Left ventricle myocardium inferior (tissue), 1 donor: ENCODE measurements around the gene CYP2W1. TPM values are rescaled to one million over a fixed set of nuclear protein-coding genes. Genes with fewer than 3 reads are reported as not detected.

Experiments
- DNase-seq: peaks from one replicate; pipeline ENCODE4 v3.0.0-alpha.2; 2020
- H3K27ac ChIP-seq: fragments of 200-600 bp; replicated peaks from 2 replicates; pipeline ENCODE4 v1.8.0; 2021
- H3K27me3 ChIP-seq: fragments of 200-600 bp; 2 replicates; pipeline ENCODE4 v1.8.0; 2021; ENCODE audit warnings: low read depth
- H3K36me3 ChIP-seq: fragments of 200-600 bp; 2 replicates; pipeline ENCODE4 v1.8.0; 2021
- H3K4me1 ChIP-seq: fragments of 200-600 bp; 2 replicates; pipeline ENCODE4 v1.8.0; 2021
- H3K4me3 ChIP-seq: fragments of 200-600 bp; 2 replicates; pipeline ENCODE4 v1.8.0; 2021; ENCODE audit warnings: mild to moderate bottlenecking, moderate library complexity
- H3K9me3 ChIP-seq: fragments of 200-600 bp; replicated peaks from 2 replicates; pipeline ENCODE4 v1.8.0; 2021
- CTCF ChIP-seq: fragments of 200-600 bp; IDR thresholded peaks from 2 replicates; pipeline ENCODE4 v1.8.0; 2021; ENCODE audit warnings: antibody characterized with exemption, mild to moderate bottlenecking, borderline replicate concordance
- intact Hi-C: fragments of 100-400 bp; cut with micrococcal nuclease; formaldehyde crosslinking; loops from one replicate; pipeline ENCODE4 v1.11.0; 2022
- total RNA-seq: library from RNA; stranded (reverse); fragmentation: NEBNext Ultra II Directional; extraction: Animal tissue kit (Norgen Biotek cat#: 25700); gene quantifications from one replicate; pipeline ENCODE4 v1.2.1, GENCODE V29; 2021
- donor health status: DM: no; HTN: yes; CAD: no; lungs with severe emphysema.

CYP2W1 gene
- total RNA-seq, 1 donor from 2014 or later, result not detected

DNA sequence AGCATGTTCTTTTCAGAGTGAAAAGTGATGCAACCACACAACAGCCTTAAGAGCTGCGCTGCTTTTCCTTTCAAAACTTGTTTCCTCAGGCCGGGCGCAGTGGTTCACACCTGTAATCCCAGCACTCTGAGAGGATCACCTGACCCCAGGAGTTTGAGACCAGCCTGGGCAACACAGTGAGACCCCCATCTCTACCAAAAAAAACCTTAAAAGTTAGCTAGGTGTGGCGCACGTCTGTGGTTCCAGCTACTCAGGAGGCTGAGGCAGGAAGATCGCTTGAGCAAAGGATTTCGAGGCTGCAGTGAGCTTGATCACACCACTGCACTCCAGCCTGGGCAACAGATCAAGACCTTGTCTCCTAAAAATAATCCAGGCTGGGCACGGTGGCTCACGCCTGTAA lies 9.7 kb upstream of the CYP2W1 start:
- TF ChIP-seq CTCF, result no peak
- H3K4me3 ChIP-seq, result peak overlapping the region; percentile 99
- H3K27ac ChIP-seq, result no peak overlapping the region
- no peak for DNase-seq
- H3K9me3 ChIP-seq, result no peaks in the 10 kb centered on the region
- H3K36me3 ChIP-seq, result peaks cover 48% of the 10 kb centered on the region
- no peaks in the 10 kb centered on the region for H3K27me3 ChIP-seq
- intact Hi-C loops, result no loop called here
- H3K4me1 ChIP-seq, result peaks cover 67% of the 10 kb centered on the region

DNA sequence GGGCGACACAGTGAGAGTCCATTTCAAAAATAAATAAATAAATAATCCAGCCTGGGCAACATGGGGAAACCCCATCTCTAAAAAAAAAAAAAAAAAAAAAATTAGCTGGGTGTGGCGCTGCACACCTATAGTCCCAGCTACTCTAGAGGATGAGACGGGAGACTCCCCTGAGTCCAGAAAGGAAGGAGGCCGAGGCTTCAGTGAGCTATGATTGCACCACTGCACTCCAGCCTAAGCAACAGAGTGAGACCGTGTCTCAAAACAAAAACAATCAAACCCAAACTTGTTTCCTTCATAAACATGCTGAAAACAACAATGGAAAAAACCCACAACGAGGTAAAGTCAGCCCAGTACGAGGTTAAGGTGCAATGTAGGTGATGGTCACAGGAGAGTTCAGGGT lies 8.8 kb upstream of the CYP2W1 start:
- H3K27ac ChIP-seq, result peak overlapping the region; percentile 97
- peaks cover 60% of the 10 kb centered on the region for H3K4me1 ChIP-seq
- H3K9me3 ChIP-seq, result no peaks in the 10 kb centered on the region
- intact Hi-C loops, result no loop called here
- no peaks in the 10 kb centered on the region for H3K27me3 ChIP-seq
- no peak for TF ChIP-seq CTCF
- peak overlapping the region; percentile 99 for H3K4me3 ChIP-seq
- peaks cover 40% of the 10 kb centered on the region for H3K36me3 ChIP-seq
- no peak for DNase-seq

- Histone ChIP-seq H3K4me1 (peaks cover 55% of the 10 kb centered on the region), H3K27me3 (no peaks in the 10 kb centered on the region), H3K27ac (peak within 1 kb of the TSS; percentile 97), H3K4me3 (peak within 1 kb of the TSS; percentile 99), H3K9me3 (no peaks in the 10 kb centered on the region), H3K36me3 (peaks cover 32% of the 10 kb centered on the region)
- DNase-seq, result peak; percentile 90
- TF ChIP-seq CTCF, result no peak
- intact Hi-C loops, result no loop called here
Observed at GRCh38 chr7:974820-975681, 7.9 kb upstream of the CYP2W1 start, which contains the start of gene COX19. TSS of gene COX19 (minus strand) at chr7:975549. CDS start at chr7:975509, 40 bp downstream.

DNA sequence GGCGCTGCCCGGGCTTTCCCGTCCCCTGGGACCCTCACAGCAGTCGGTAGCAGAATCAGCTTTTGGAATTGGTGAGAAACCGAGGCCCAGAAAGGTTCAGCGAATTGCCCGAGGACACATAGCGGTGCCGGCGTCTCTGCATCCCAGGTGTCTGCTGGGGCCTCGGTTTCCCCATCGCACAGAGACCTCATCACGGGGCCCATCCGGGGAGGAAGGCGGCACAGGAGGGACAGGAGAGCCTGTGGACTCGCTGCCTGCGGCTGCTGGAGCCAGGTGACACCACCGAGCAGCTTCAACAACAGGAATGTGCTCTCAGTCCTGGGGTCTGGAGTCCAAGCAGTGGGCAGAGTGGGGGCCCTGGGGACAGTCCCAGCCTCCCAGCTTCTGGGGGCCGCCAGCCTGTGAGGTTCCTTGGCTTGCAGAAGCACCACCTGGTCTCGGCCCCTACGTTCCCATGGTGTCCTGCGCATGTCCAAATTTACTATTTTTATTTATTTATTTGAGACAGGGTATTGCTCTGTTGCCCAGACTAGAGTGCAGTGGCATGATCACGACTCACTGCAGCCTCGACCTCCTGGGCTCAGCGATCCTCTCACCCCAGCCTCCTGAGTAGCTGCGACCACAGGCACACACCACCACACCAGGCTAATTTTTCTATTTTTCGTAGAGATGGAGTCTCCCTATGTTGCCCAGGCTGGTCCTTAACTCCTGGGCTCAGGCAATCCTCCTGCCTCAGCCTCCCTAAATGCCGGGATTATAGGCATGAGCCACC lies 7.1 kb upstream of the CYP2W1 start:
- Histone ChIP-seq H3K9me3 (no peaks in the 10 kb centered on the region), H3K27ac (peak overlapping the region; percentile 97), H3K36me3 (peaks cover 24% of the 10 kb centered on the region), H3K4me1 (peaks cover 51% of the 10 kb centered on the region), H3K27me3 (no peaks in the 10 kb centered on the region), H3K4me3 (peak overlapping the region; percentile 99)
- no peak for TF ChIP-seq CTCF
- no peak for DNase-seq
- intact Hi-C loops, result no loop called here

GRCh38 chr7:976901-977325 lies 6.1 kb upstream of the CYP2W1 start:
- Histone ChIP-seq H3K27ac (no peak overlapping the region), H3K4me1 (peaks cover 41% of the 10 kb centered on the region), H3K27me3 (no peaks in the 10 kb centered on the region), H3K9me3 (no peaks in the 10 kb centered on the region), H3K36me3 (peaks cover 13% of the 10 kb centered on the region), H3K4me3 (no peak overlapping the region)
- DNase-seq, result no peak
- no peak for TF ChIP-seq CTCF
- intact Hi-C loops, result no loop called here
